H1 (cell line): ENCODE results near the gene TUG1. TPM values are rescaled to one million over a fixed set of nuclear protein-coding genes. Genes with fewer than 3 reads are reported as not detected.

Source experiments
- HDAC2 ChIP-seq, 2 experiments: fragments of 300-600 bp in 1 of 2; sonication (generic) in 1 of 2; IDR thresholded peaks; 2 replicates each; pipeline ENCODE4 v1.6.1; 2011 to 2012; ENCODE audit warnings: low read depth in 2 of 2, low read length in 2 of 2, mild to moderate bottlenecking in 2 of 2, moderate library complexity in 2 of 2, borderline replicate concordance in 1 of 2, inconsistent platforms in 1 of 2
- RAD21 ChIP-seq, 2 experiments: IDR thresholded peaks in 1 of 2; conservative IDR thresholded peaks in 1 of 2; 2 replicates each; pipeline ENCODE4 v1.6.1; 2011; ENCODE audit warnings: low read depth in 2 of 2, low read length in 2 of 2, improper control_type of control experiment in 1 of 2, inconsistent platforms in 1 of 2, mild to moderate bottlenecking in 1 of 2, moderate library complexity in 1 of 2
- SUZ12 ChIP-seq: fragments of 200-600 bp; sonication (generic); IDR thresholded peaks from 2 replicates; pipeline ENCODE4 v1.6.1; 2012; ENCODE audit warnings: mild to moderate bottlenecking, inconsistent platforms, low read length, moderate library complexity, mixed read lengths
- polyA plus RNA-seq, 7 experiments: library from polyadenylated mRNA; depleted of rRNA in 3 of 7; stranded (reverse) in 5 of 7; unstranded in 2 of 7; fragments of >200 nt in 5 of 7; fragments of 200-250 nt in 2 of 7; gene quantifications; 1 replicate in 5 of 7; 2 replicates in 1 of 7; 4 replicates in 1 of 7; pipeline versions ENCODE4 v1.2.1 to v1.2.3, GENCODE V29; 2011 to 2013; ENCODE audit warnings: missing spikeins in 2 of 7, mixed read lengths in 2 of 7
- total RNA-seq: library from RNA; stranded (reverse); fragmentation: NEBNext Ultra II Directional; extraction: Animal tissue kit (Norgen Biotek cat#: 25700); gene quantifications from 2 replicates; pipeline ENCODE4 v1.2.1, GENCODE V29; 2021

The TUG1 gene
- total and polyA plus RNA-seq, 2 of the 8 experiments (the other 6 are each of a cell fraction or from before 2014, with no cell fraction given), result 119 to 129 TPM

DNA sequence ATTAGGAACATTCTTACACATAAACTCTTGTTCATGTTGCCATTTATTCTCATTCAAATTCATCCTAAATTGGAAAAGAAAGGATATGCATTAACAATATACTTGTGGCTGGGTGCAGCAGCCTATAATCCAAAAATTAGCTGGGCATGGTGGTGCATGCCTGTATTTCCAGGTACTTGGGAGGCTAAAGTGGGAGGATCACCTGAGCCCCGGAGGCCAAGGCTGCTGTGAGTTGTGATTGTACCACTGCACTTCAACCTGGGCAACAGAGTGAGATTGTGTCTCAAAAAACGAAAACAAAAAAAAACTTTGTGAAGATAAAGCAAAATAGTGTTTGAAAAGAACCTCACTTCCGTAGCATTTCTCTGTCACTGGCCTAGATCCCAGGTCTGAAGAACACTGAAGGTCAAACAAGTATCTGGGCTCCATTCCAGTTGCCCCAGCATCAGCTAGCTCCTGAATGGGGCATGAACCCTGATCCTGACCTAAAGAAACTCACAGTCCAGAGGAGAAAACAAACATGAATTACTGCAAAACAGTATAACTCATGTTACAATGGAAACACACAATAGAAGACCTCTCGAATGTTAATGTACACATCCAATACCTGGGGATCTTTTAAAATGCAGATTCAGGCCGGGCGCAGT is 32.2 kb downstream of the TUG1 start (continued):
- TF ChIP-seq RAD21 (IDR thresholded peaks at IDR 0.05 in 1 of 2, conservative IDR thresholded peaks at IDR 0.05 in 1 of 2; ENCODE audit: low read depth in 2 of 2, low read length in 2 of 2), result no peak
- TF ChIP-seq HDAC2 (IDR thresholded peaks at IDR 0.05; ENCODE audit: borderline replicate concordance in 1 of 2, low read depth in 2 of 2, low read length in 2 of 2), result no peak
- no peak for TF ChIP-seq SUZ12
